HG02763 (cell line): ENCODE data around the gene SENP8.

ENCODE experiments used
- ATAC-seq: cut with Tn5 transposase; IDR thresholded peaks from one replicate; pipeline ENCODE4 v1.9.1; 2021; ENCODE audit warnings: mild to moderate bottlenecking, moderate library complexity; ENCODE audit not compliant: unreplicated experiment

SENP8 gene

DNA sequence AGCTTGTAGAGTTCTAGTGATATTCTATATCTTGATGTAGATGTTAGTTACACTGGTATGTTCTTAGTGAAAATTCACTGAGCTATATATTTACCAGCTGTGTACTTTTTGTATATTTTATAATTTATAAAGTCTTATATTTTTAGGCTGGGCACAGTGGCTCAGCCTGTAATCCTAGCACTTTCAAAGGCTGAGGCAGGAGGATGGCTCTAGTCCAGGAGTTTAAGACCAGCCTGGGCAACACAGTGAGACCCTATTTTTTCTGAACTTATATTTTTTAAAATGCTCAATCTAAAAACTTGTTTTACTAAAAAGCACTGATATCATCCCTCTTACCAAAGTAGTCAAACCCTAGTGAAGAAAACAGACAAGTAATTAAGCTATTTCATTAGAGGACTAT is 5.4 kb upstream of the SENP8 start:
- ATAC-seq: no peak

DNA sequence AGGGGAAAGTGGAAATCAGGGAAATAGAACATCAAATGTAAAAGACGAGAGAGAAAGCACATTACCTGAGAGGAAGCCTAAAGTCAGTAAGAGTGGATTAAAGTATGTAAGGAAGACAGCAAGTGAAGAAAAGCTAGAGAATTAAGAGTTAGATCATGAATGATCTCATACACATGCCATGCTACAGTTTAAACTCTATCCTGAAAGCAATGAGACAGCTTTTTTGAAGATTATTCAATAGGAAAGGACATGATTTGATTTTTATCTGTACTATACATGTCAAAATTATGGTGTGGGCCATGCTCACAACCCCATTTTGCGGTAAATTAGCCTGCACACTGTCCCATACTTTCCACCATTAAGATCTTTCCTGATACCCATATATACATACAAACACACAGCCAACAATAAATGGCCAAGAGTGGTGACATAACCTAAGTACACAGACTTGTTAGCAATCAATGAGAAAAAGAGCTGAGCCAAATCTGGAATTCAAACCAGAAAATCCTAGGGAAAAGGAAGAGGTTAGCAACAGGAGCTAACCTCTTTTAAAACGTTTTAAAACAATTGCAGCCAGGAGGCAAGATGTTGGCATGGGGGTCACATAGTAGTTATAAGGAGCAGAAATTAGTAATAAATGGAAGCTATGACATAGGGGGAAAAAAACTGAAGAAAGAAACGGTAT is 4.7 kb upstream of the SENP8 start:
- ATAC-seq: no peak

DNA sequence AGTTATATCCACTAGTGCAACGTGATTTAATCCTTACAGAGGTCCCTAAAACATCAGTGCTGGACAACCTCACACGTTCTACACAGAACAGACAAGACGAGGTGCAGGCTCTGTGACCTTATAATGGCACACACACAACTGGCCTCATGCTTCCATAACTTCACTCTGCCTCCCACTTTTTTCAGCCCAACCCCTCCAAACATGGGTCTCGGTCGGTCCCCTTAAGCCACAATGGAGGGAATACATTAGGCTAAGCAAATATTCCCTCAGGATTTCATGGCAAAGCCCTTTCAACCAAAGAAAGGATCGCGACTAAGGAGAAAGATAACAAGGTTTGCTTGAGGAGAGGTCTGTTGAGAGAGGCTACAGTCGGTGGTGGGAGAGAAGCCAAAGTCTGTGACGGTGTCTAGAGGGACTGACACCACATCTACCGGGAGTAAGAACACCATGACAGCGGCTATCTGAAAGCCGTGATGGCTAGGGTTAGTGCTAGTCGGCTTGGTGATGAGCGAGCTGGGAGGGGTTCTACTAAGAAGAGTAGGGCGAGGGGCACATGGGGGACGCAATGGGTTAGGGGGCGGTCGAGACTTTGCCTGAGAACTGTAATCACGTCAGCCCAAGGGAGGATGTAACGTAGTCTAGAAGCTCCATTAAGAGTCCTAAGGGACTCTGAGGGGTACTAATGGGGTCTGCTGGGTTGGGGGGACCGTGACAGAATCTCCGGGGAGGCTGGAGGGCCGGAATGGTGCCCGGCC is 1.3 kb upstream of the SENP8 start:
- no peak for ATAC-seq

DNA sequence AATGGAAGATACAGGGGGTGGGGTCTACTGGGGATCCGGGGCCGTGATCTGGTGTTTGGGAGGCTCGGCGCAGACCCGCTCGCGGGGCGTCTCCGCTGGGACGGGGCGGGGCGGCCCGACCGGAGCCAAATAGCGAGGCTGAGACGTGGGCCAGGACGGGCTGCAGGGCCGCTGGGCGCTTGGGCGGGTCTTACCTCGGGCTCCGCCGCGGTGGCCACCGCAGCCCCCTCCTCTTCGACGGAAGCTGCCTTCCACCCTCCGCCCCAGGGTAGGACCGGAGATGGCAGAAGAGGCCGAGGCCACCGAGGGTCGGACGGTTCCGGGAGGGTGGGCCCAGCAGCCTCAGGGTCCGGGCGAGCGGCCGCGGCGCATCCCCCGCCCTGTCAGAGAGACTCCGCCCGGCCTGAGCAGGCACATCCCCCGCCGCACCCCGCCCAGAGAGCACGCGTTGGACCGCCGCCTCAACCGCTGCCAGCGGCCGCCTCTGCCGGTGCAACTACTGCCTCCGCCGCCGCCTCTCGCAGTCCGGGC is 652 bp upstream of the SENP8 start:
- ATAC-seq: peak; percentile 64

DNA sequence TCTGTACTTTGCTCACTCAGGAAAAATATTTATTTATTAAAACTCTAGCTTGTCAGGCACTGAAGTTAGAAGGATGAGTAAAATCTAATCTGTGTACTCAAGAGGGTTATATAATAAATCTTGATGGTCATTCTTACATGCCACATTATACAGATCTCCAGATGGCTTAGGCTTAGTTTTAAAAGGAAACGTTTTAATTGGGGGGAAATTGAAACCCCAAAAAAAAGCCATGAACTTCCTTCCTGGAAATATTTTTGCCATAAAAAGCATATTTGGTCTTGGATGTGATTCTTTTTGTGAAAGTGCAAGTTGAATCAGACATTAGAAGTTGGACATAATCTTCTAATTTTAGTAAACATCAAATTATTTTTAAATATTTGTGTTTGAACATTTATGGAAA is 6.0 kb downstream of the SENP8 start:
- ATAC-seq: no peak

DNA sequence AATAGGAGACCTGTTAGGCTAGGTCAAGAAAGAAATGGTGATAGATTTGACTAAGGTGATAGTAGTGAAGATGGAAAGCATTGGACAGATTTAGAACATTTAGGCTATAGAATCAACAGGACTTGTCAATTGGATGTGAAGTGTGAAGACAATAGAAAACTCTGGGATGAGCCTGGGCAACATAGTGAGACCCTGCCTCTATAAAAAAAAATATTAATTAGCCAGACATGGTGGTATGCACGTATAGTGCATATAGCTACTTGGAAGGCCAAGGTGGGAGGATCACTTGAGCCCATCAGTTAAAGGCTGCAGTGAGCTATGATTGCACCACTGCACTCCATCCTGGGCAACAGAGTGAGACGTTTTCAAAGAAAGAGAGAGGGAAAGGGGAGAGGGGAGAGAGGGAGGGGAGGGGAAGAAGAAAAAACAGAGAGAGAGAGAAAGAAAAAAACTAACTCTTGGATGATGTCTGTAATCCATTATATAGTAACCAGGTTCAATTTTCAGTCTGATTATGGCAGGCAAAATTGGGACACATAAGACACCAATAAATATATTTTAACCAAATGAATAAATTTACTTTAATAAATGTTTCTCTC is 9.6 kb downstream of the SENP8 start:
- ATAC-seq: no peak

DNA sequence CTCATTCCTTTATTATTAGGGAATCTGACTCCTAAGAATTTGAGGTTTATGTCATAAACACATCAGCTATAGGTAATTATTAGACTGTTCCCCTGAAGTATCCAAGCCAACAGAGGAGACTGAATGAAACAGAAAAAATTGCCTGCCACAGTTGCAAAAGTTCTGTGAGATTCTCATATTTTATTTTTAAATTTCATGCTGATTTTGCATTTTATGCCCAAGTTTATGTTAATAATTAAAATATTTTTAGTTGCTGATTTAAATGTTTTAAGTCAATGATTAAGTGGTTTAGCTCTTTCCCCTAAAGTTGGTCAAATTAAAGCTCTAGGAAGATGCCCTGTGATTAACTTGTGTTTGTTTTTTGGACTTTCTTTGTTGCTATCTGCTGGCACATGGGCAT is 10.2 kb downstream of the SENP8 start:
- ATAC-seq: no peak

DNA sequence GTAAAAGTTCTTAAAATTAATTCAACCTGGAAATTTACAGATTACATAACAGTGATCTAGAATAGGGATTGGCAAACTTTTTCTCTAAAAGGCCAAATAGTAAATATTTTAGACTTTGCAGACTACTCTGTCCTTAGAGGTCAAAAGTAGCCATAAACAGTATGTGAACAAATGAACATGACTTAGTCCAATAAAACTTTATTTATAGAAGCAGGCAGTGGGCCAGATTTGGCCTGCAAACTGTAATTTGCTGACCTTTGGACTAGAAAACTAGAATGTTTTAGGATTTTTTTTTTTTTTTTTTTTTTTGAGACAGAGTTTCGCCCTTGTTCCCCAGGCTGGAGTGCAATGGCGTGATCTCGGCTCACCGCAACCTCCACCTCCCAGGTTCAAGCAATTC is 12.1 kb downstream of the SENP8 start:
- no peak for ATAC-seq

DNA sequence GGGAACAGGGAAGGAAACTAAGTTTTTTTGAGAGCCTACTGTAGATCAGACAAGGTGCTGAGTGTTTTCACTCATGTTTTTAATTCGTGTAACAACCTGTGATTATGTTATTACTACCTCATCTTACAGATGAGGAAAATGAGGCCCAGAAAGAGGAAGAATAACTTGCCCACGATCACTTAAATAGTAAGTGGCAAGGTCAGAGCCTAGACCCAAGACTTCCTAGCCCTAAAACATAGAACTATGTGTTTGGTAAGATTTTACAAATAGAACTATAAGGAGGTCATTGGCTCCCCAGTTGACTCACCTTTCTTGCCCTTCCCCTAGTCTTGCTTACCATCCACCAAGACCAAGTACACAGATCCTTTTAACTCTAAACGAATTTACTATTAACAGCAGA is 13.7 kb downstream of the SENP8 start:
- no peak for ATAC-seq

DNA sequence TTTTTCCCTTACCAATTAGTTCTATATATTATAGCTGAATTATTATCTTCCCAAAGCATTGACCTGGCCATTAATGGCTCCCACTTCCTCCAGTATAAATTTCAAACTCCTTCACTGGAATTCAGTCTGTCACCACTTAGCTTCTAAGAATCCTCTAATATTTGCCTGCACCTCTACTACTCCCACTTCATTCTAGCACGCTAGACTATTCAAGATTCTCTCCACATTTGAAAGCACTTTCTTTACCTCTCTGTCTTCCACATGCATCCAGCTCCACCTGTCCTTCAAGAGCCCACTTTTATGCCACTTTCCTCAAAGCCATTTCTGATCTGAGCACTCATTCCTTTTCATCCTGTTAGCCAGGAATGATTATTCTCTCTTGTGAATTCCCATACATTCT is 15.0 kb downstream of the SENP8 start:
- no peak for ATAC-seq

DNA sequence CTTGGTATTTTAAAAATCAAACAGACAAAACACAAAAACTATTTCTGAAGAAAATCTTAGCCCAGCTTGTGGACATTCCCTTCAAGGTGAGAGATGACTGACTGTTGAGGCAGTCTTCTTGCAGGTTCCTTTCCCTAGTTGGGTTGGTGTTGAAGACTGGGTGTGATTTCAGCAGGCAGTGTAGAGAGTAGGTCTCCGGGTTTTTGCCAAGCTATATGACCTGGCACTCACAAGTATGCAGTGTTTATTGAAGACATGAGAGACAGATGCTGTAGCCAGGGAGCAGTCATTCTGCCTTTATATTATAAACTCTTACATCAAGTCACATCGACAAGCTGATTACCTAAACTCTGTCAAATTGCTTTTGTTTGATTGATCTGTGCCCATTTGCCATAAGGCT is 17.5 kb downstream of the SENP8 start:
- ATAC-seq: no peak

DNA sequence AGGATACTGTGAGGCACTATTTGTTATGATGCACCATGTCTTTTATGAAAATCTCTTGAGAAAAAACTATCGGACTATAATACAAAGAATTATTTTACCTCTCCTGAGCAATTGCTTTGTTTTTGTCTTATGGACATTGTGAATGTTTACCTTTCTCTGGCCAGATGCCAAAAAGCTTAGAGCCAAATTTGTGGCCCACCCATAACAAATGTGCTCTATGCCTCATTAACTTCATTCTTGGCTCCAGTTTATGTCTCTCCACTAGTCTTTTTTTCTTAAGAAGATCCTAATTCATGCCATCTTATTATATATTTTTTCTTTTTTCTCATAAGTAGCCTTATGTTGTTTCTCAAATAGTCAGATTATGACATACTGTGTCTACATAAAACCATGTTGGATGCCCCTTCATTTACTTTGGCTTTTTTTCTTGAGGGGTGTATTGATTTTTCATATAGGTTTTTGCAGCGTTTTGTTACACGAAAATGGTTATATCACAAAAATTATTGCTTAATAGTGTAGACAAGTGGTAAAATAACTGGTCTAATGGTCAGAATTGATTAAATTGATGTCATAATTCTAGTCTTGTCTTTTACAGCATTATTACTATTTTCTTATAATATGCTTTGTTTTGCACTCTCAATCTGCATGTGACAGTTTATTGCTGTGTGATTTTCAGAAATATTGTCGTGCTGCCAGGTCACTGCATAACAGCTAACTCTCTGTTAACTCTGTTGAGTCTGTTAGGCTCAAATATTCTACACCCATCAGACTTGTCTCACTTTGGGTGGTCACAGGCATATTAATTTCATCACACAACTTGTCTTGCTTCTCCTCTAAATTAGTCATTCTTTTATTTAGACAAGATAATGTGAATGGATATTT is 18.2 kb downstream of the SENP8 start:
- no peak for ATAC-seq

DNA sequence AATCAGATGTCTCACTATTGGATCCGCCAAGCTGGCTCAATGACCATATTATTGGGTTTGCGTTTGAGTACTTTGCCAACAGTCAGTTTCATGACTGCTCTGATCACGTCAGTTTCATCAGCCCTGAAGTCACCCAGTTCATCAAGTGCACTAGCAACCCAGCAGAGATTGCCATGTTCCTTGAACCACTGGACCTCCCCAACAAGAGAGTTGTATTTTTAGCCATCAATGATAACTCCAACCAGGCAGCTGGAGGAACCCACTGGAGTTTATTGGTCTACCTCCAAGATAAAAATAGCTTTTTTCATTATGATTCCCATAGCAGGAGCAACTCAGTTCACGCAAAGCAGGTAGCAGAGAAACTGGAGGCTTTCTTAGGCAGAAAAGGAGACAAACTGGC is 21.5 kb downstream of the SENP8 start:
- no peak for ATAC-seq

DNA sequence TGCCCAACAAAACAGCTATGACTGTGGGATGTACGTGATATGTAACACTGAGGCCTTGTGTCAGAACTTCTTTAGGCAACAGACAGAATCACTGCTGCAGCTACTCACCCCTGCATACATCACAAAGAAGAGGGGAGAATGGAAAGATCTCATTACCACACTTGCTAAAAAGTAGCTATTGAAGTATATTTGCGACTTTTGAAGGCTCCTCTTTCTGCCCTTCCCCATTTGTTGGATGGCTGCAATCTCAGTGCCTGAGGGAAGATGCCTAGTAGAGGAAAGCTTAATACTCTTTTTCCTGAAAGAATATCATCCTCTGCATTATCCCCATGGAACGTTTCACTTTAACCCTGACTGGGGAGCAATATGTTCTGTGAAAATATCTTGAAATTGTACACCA is 21.9 kb downstream of the SENP8 start:
- no peak for ATAC-seq

DNA sequence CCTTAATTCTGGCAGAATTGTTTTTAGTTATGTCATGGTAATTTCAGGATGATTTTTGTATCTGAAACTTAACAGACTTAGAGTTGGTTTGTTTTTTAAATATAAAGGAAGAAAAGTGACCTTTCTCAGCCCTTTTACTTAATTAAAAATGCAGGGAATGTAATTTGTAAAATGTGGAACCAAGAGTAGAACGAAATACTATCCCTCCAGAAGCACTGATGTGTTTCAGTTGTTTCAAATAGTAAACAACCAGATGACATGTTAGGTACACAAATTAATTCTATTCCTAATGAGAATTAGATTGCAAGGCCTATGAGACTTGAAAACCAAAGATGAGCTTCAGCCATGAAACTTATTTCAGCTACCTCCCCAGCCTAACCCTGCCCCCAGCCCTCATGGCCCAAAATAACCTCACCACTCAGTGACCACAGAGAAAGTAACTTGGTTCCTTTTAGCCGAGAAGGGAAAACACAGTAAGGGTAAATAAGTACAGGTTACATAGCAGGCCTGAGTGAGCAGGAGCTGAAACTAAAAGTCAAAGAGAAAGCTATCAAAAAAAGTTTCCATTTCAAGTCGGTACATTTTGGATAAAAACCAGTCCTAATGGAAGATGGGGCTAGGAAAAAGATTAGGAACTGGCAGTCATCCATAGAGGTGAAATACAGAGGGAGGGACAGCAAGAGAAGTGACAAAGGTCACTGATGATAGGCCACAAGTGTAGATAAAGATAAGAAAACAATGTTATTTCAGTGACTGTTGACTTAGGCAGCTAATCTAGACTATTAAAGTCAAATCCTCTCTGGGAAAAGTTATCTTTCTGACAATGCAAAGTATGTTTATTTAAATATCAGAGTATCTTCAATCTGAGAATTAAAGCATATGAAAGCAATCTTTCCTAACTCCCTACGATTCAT is 23.2 kb downstream of the SENP8 start:
- ATAC-seq: peak; percentile 96

DNA sequence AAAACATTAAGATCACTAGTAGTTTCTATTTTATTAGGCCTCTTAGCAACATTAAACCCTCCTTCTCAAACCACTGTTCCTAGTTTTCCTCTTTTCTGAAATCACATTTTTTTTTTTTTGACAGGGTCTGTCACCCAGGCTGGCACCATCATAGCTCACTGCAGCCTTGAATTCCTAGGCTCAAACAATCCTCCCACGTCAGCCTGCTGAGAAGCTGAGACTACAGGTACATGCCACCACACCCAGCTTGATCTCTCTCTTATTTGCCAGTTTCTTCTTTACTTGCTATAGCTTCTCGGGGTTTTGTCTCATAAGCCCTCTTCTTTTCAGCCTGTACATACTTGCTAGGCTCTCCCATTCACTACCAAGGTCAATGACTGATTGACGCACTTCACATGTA is 28.0 kb downstream of the SENP8 start:
- ATAC-seq: no peak

DNA sequence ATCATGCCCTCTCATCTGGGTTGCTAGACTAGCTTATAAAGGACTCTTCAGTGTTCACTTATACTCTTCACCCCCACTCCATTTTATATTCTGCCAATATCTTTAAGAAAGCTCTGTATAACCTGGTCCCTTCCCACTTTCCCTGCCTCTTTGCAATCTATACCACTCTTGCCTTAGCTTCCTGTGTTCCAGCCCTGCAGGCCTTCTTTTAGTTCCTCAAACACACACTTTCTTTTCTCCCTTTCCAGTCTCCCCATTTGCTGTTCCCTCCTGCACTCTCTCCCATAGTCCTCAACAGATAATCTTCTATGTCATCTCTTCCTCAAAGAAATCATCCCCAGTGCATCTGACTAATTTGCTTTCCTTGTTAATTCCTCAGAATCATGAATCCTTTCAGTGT is 28.7 kb downstream of the SENP8 start:
- ATAC-seq: no peak

DNA sequence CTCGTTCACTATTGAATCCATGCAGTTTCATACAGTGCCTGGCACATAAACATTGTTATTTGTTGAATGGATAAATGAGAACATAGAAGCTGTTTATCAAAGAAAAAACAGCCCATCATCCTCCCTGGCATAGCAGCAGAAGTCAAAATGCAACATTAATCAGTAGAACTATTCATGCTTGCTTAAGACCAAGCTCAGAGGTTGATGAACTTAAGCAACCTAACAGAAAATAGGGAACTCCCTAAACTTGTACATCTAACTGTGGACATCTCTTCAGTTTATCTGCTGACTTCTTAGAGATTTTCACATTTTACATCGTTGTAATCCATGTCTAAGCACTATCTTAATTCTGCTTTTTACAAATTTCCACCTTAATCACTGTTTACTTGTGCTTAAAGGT is 29.2 kb downstream of the SENP8 start:
- no peak for ATAC-seq

DNA sequence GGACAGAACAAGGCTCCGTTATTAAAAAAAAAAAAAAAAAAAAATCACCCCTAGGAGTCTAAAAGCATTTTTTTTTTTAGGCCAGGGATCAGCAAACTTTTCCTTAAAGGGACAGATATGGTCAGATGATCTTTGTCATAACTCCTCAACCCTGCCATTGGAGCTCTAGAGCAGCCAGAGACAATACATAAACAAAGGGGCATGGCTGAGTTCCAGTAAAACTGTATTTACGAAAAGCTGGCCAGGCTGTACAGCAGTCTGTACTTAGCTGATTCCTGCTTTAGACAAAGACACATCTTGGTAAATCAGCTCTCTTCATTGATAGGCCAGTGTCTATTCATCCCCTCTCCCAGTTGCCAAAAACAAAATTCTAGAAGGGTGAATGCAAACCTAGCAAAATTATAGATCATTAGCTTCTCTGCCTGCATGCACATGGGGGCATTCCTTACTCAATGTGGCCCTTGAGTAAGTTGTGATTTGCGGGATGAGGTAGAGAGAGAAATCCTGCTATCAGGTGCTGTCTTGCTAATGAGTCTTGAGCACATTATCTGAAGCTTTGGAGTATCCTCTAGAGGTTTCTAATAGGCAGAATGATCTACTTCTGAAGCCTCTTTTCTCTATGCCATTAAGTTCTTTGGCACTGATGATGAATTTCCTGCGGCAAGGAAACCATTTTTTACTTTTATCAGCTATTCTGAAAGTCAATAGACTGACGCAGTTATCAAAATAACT is 35.2 kb downstream of the SENP8 start:
- no peak for ATAC-seq
